MM.1S (cell line): Measurements from ENCODE around the gene PLCXD3.

Experiments used
- DNase-seq: peaks from one replicate; pipeline ENCODE4 v3.0.0-alpha.2; 2015
- H2AFZ ChIP-seq: fragments of 300-600 bp; sonication (generic); 2 replicates; pipeline ENCODE4 v1.6.0; 2016; ENCODE audit warnings: antibody characterized with exemption, low read length
- H3F3A ChIP-seq: fragments of 300-600 bp; sonication (generic); 2 replicates; pipeline ENCODE4 v1.6.1; 2016; ENCODE audit warnings: mild to moderate bottlenecking, antibody characterized with exemption, low read length, moderate library complexity, mixed read lengths; ENCODE audit not compliant: insufficient read depth
- H3K27ac ChIP-seq: fragments of 300-600 bp; sonication (generic); 2 replicates; pipeline ENCODE4 v1.5.1; 2016; ENCODE audit warnings: mild to moderate bottlenecking, low read length
- H3K27me3 ChIP-seq: fragments of 300-600 bp; sonication (generic); replicated peaks from 2 replicates; pipeline ENCODE4 v1.6.0; 2016; ENCODE audit warnings: low read length; ENCODE audit not compliant: insufficient read depth
- H3K36me3 ChIP-seq: fragments of 300-600 bp; sonication (generic); replicated peaks from 2 replicates; pipeline ENCODE4 v1.6.1; 2016; ENCODE audit warnings: mild to moderate bottlenecking, low read length, mixed read lengths; ENCODE audit not compliant: insufficient read depth
- H3K4me1 ChIP-seq: fragments of 300-600 bp; sonication (generic); 2 replicates; pipeline ENCODE4 v1.6.1; 2016; ENCODE audit warnings: low read length, mixed read lengths
- H3K4me2 ChIP-seq: fragments of 300-600 bp; sonication (generic); 2 replicates; pipeline ENCODE4 v1.6.0; 2016; ENCODE audit warnings: low read depth, low read length
- H3K4me3 ChIP-seq: fragments of 300-600 bp; sonication (generic); 2 replicates; pipeline ENCODE4 v1.5.1; 2016; ENCODE audit warnings: low read length, mixed read lengths
- H3K79me2 ChIP-seq: fragments of 300-600 bp; sonication (generic); 2 replicates; pipeline ENCODE4 v1.6.1; 2016; ENCODE audit warnings: mixed run types, low read length, mixed read lengths
- H3K9ac ChIP-seq: fragments of 300-600 bp; sonication (generic); 2 replicates; pipeline ENCODE4 v1.6.1; 2016; ENCODE audit warnings: low read length, mixed read lengths
- H3K9me2 ChIP-seq: fragments of 300-600 bp; sonication (generic); replicated peaks from 2 replicates; pipeline ENCODE4 v1.6.1; 2016; ENCODE audit warnings: mild to moderate bottlenecking, low read length, mixed read lengths; ENCODE audit not compliant: insufficient read depth
- H3K9me3 ChIP-seq: fragments of 300-600 bp; sonication (generic); replicated peaks from 2 replicates; pipeline ENCODE4 v1.6.1; 2016; ENCODE audit warnings: mild to moderate bottlenecking, low read length, mixed read lengths; ENCODE audit not compliant: insufficient read depth
- H4K20me1 ChIP-seq: fragments of 300-600 bp; sonication (generic); 2 replicates; pipeline ENCODE4 v1.6.1; 2016; ENCODE audit warnings: mild to moderate bottlenecking, low read length, moderate library complexity, mixed read lengths; ENCODE audit not compliant: insufficient read depth
- EZH2 ChIP-seq: fragments of 300-600 bp; sonication (generic); optimal IDR thresholded peaks from 2 replicates; pipeline ENCODE3; 2017; ENCODE audit warnings: low read depth, mild to moderate bottlenecking, antibody characterized with exemption, low read length, mixed read lengths
- EZH2phosphoT487 ChIP-seq: fragments of 300-600 bp; sonication (generic); IDR thresholded peaks from 2 replicates; pipeline ENCODE4 v1.6.1; 2018; ENCODE audit warnings: antibody characterized with exemption, low read length
- TF ChIP-seq, protein P1 (sequence below): fragments of 300-600 bp; sonication (generic); IDR thresholded peaks from 2 replicates; pipeline ENCODE4 v1.5.1; 2016; ENCODE audit warnings: antibody characterized with exemption, low read length, mixed read lengths

The PLCXD3 gene

DNA sequence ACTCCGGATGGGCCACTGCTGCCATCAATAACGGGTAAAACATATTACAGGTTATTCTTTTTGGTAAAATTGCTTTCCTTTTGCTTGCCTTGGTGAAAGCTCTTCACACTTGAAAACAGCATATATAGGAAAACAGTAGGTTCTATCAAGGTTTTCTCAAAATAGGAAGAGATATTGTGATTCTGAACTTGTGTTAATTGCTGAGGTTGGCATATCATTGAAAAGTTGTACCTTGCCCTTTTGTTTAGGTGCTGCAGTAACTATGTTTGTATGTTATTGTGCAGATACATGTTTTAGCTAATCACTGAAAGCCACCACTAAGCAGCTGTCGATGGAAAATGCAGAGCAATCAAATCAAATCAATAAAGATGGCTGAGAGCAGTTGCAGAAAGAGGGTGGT is 219.1 kb downstream of the PLCXD3 start:
- no peak overlapping the region for H3K4me3 ChIP-seq
- no peak for DNase-seq
- H3K9me2 ChIP-seq: no peaks in the 10 kb centered on the region
- no peaks in the 10 kb centered on the region for H3K9me3 ChIP-seq
- no peaks in the 10 kb centered on the region for H3K4me1 ChIP-seq
- no peaks in the 10 kb centered on the region for H3K36me3 ChIP-seq
- no peak overlapping the region for H3K27ac ChIP-seq
- no peak overlapping the region for H3K9ac ChIP-seq
- H4K20me1 ChIP-seq: no peaks in the 10 kb centered on the region
- TF ChIP-seq EZH2phosphoT487 (no peak), EZH2 (no peak)
- TF ChIP-seq, protein P1, sequence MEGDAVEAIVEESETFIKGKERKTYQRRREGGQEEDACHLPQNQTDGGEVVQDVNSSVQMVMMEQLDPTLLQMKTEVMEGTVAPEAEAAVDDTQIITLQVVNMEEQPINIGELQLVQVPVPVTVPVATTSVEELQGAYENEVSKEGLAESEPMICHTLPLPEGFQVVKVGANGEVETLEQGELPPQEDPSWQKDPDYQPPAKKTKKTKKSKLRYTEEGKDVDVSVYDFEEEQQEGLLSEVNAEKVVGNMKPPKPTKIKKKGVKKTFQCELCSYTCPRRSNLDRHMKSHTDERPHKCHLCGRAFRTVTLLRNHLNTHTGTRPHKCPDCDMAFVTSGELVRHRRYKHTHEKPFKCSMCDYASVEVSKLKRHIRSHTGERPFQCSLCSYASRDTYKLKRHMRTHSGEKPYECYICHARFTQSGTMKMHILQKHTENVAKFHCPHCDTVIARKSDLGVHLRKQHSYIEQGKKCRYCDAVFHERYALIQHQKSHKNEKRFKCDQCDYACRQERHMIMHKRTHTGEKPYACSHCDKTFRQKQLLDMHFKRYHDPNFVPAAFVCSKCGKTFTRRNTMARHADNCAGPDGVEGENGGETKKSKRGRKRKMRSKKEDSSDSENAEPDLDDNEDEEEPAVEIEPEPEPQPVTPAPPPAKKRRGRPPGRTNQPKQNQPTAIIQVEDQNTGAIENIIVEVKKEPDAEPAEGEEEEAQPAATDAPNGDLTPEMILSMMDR: no peak
- H3K79me2 ChIP-seq: no peaks in the 10 kb centered on the region
- H2AFZ ChIP-seq: no peak overlapping the region
- no peaks in the 10 kb centered on the region for H3K27me3 ChIP-seq
- H3F3A ChIP-seq: no peaks in the 10 kb centered on the region
- H3K4me2 ChIP-seq: no peak overlapping the region

DNA sequence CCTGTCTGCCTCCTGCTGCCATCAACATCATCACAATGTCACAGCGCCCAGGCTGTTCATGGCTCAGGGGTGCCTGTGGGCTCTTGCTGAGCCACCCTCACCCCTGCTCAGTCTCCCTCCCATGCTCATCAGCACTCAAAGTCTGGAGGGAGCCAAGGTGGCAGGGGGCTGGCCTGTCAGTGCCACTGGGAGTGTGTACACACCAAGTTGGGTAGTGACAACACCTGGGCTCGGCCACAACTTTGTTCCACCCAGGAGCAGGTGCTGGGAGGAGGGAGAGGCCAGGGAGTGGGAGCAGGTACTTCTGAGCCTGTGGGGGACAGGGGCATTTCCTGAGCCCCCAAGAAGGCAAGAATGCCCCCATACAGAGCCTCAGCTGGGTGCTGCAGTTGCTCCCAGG is 219.6 kb downstream of the PLCXD3 start:
- Histone ChIP-seq H3K9me3 (no peaks in the 10 kb centered on the region), H3K27ac (no peak overlapping the region), H3K4me2 (no peak overlapping the region), H3K79me2 (no peaks in the 10 kb centered on the region), H3K4me1 (no peaks in the 10 kb centered on the region), H2AFZ (no peak overlapping the region), H3F3A (no peaks in the 10 kb centered on the region), H3K9me2 (no peaks in the 10 kb centered on the region), H3K27me3 (no peaks in the 10 kb centered on the region), H3K4me3 (no peak overlapping the region), H4K20me1 (no peaks in the 10 kb centered on the region), H3K9ac (no peak overlapping the region), H3K36me3 (no peaks in the 10 kb centered on the region)
- DNase-seq: no peak
- TF ChIP-seq, protein P1: no peak
- no peak for TF ChIP-seq EZH2phosphoT487
- TF ChIP-seq EZH2: no peak

DNA sequence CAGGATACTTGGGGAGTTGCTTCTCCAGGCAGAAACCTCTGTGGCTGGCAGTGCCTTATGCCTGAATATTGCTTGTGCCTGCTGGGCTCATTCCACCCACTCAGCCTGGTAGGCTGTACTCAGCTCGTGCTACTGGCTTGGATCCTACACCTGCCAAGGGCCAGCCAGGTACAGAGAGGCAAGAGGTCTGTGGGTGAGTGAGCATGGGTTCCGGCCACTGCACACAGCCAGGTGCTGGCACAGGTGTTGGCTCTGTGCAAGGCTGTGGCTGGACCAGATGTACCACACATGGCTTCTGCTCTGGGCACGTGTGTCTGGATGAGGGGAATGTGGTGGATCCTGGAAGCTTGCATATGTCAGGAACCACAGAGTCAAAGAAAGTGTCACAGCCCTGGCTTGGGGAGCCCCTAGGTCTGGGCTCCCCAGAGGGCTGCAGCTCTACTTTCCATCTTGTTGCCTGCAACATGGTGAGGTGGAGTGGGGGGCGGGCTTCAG is 220.4 kb downstream of the PLCXD3 start:
- Histone ChIP-seq H3K27ac (no peak overlapping the region), H3K9me3 (no peaks in the 10 kb centered on the region), H3F3A (no peaks in the 10 kb centered on the region), H3K79me2 (no peaks in the 10 kb centered on the region), H3K4me1 (no peaks in the 10 kb centered on the region), H3K4me3 (no peak overlapping the region), H3K9me2 (no peaks in the 10 kb centered on the region), H3K4me2 (no peak overlapping the region), H2AFZ (no peak overlapping the region), H4K20me1 (no peaks in the 10 kb centered on the region), H3K36me3 (no peaks in the 10 kb centered on the region), H3K27me3 (no peaks in the 10 kb centered on the region), H3K9ac (no peak overlapping the region)
- TF ChIP-seq, protein P1: no peak
- TF ChIP-seq EZH2phosphoT487 (no peak), EZH2 (no peak)
- DNase-seq: no peak
